Stimulated activated CD4-positive, alpha-beta T cell treated with anti-CD3 and anti-CD28 coated beads, Interleukin-1b, Interleukin-23, amount 100 ng/mL, for 48 hours (primary cell): ENCODE measurements around the gene DCLK1.

Experiments
- DNase-seq: peaks from one replicate; pipeline ENCODE4 v3.0.0-alpha.2; 2020

DCLK1 gene

GRCh38 chr13:36131222-36131930 lies at the start of gene DCLK1:
DCLK1 (minus strand) TSS chr13:36131382.
- no peak for DNase-seq

GRCh38 chr13:36175621-36176020 lies 44.4 kb upstream of the DCLK1 start:
- DNase-seq, result no peak

- no peak for DNase-seq
These were observed 43.7 kb upstream of the DCLK1 start for GRCh38 chr13:36174923-36175322.

- no peak for DNase-seq
These were observed 42.6 kb upstream of the DCLK1 start for GRCh38 chr13:36173571-36174322.

- no peak for DNase-seq
These were observed 34.9 kb upstream of the DCLK1 start for GRCh38 chr13:36166046-36166445.

- DNase-seq, result no peak
These were observed 32.7 kb upstream of the DCLK1 start for GRCh38 chr13:36163809-36164308.

GRCh38 chr13:36163286-36163685 lies 32.1 kb upstream of the DCLK1 start:
- no peak for DNase-seq

- no peak for DNase-seq
These were observed 29.1 kb upstream of the DCLK1 start for GRCh38 chr13:36160297-36160696.

GRCh38 chr13:36158611-36159010 lies 27.4 kb upstream of the DCLK1 start:
- no peak for DNase-seq

GRCh38 chr13:36157480-36157879 lies 26.3 kb upstream of the DCLK1 start:
- no peak for DNase-seq

GRCh38 chr13:36154567-36155291 lies 23.5 kb upstream of the DCLK1 start:
- no peak for DNase-seq

GRCh38 chr13:36151591-36151990 lies 20.4 kb upstream of the DCLK1 start:
- no peak for DNase-seq

GRCh38 chr13:36148446-36148845 lies 17.3 kb upstream of the DCLK1 start:
- no peak for DNase-seq

GRCh38 chr13:36147330-36147729 lies 16.1 kb upstream of the DCLK1 start:
- no peak for DNase-seq

- no peak for DNase-seq
These were observed 15.5 kb upstream of the DCLK1 start for GRCh38 chr13:36146511-36147269.

GRCh38 chr13:36143738-36144137 lies 12.6 kb upstream of the DCLK1 start:
- DNase-seq, result no peak

GRCh38 chr13:36142735-36143134 lies 11.6 kb upstream of the DCLK1 start:
- no peak for DNase-seq

- DNase-seq, result no peak
These were observed 4.7 kb upstream of the DCLK1 start for GRCh38 chr13:36135876-36136275.

GRCh38 chr13:36134632-36135031 lies 3.5 kb upstream of the DCLK1 start:
- DNase-seq, result no peak

GRCh38 chr13:36133950-36134626 lies 2.9 kb upstream of the DCLK1 start:
- no peak for DNase-seq

- DNase-seq, result no peak
These were observed 1.2 kb upstream of the DCLK1 start for GRCh38 chr13:36132376-36132775.

- DNase-seq, result no peak
These were observed 732 bp upstream of the DCLK1 start for GRCh38 chr13:36131931-36132297.
